Measurements from ENCODE around the gene RAPGEF1.

Gene RAPGEF1

GRCh38 chr9:131704988-131705387, 34.9 kb downstream of the RAPGEF1 start:
- no peak for DNase-seq

- DNase-seq, result no peak
Measured at GRCh38 chr9:131704141-131704983, 35.5 kb downstream of the RAPGEF1 start.

GRCh38 chr9:131703697-131704096, 36.2 kb downstream of the RAPGEF1 start:
- DNase-seq, result no peak

- no peak for DNase-seq
Measured at GRCh38 chr9:131702911-131703310, 37.0 kb downstream of the RAPGEF1 start.

- DNase-seq, result peak; percentile 76
Measured at GRCh38 chr9:131701789-131702337, 38.0 kb downstream of the RAPGEF1 start.

- DNase-seq, result no peak
Measured at GRCh38 chr9:131701436-131701781, 38.5 kb downstream of the RAPGEF1 start.

GRCh38 chr9:131700765-131701435, 39.0 kb downstream of the RAPGEF1 start:
- no peak for DNase-seq

- DNase-seq, result no peak
Measured at GRCh38 chr9:131700076-131700475, 39.8 kb downstream of the RAPGEF1 start.

GRCh38 chr9:131698618-131698985, 41.3 kb downstream of the RAPGEF1 start:
- no peak for DNase-seq

GRCh38 chr9:131697908-131698617, 41.8 kb downstream of the RAPGEF1 start:
- no peak for DNase-seq

GRCh38 chr9:131697097-131697496, 42.8 kb downstream of the RAPGEF1 start:
- DNase-seq, result peak; percentile 28

GRCh38 chr9:131695836-131696460, 43.9 kb downstream of the RAPGEF1 start:
- DNase-seq, result no peak

- DNase-seq, result no peak
Measured at GRCh38 chr9:131695366-131695765, 44.5 kb downstream of the RAPGEF1 start.

GRCh38 chr9:131693651-131694597, 46.0 kb downstream of the RAPGEF1 start:
- no peak for DNase-seq

- DNase-seq, result no peak
Measured at GRCh38 chr9:131692612-131693562, 47.0 kb downstream of the RAPGEF1 start.

GRCh38 chr9:131691969-131692611, 47.8 kb downstream of the RAPGEF1 start:
- DNase-seq, result no peak

- no peak for DNase-seq
Measured at GRCh38 chr9:131690941-131691573, 48.8 kb downstream of the RAPGEF1 start.

- DNase-seq, result no peak
Measured at GRCh38 chr9:131690462-131690861, 49.4 kb downstream of the RAPGEF1 start.

- no peak for DNase-seq
Measured at GRCh38 chr9:131688377-131688776, 51.5 kb downstream of the RAPGEF1 start.

Data from fibroblast of skin of back (primary cell).